NCI-H2227 treated with DMSO at 0.1 percent for 48 hours (cell line): ENCODE data around the gene CLCN4.

ENCODE experiments used
- DNase-seq: peaks from one replicate; lab custom pipeline; 2025; lab: John Stamatoyannopoulos, UW

Gene CLCN4

GRCh38 chrX:10197279-10198210, 40.8 kb downstream of the CLCN4 start:
- DNase-seq = peak; percentile 41

DNA sequence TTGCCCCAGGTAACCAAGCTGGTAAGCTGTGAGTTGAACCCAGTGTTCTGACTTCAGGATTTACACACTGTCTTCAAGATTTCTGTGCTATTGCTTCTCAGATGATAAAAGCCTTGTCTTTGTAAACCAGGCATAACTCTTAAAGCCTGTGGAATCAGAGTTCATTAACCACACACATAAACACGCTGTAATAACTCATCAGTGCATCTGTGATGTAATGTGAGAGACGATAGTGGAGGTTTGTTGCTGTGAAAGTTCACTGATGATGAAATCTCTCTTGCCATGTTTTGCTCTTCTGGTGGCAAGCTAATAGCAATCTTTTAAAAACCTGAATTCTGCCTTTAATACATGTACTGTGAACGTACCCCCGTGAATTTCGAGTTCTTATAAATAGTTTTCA, 41.5 kb downstream of the CLCN4 start:
- no peak for DNase-seq

DNA sequence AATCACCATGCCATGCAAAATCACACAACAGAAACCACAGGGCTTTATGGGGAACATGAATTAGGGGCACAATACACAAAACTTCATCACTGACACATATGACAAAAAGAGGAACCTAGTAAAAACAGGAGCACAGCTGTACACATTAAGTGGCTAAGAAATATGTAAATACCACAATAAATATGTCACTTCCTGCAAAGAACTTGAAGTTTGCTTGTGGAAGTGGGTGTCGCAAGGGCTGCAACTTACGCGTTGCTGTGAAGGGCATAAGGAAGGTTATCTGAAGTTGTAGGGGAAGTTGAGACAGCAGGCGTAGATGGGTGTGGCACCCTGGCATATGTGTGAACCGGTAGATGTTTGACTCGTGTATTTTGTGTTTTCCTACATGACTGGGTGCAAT, 42.4 kb downstream of the CLCN4 start:
- DNase-seq = no peak

GRCh38 chrX:10203617-10204016, 46.8 kb downstream of the CLCN4 start:
- DNase-seq = no peak

GRCh38 chrX:10206317-10206716, 49.5 kb downstream of the CLCN4 start:
- DNase-seq = no peak

DNA sequence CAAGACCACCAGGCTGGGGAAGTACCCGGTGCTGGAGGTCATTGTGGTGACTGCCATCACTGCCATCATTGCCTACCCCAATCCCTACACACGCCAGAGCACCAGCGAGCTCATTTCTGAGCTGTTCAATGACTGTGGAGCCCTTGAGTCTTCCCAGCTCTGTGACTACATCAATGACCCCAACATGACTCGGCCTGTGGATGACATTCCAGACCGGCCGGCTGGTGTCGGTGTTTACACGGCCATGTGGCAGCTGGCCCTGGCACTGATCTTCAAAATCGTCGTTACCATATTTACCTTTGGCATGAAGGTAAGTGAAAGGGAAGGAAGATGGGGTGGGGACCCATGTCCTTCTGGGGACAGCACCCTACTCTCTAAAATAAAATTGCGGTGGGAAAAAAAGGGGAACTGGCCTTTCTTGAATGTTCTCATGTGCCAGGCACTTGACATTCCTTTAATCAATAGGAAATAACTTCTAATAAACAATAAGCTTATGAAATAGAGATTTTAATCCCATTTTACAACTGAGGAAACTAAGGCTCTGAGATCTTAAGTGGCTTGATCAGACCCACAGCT, 51.6 kb downstream of the CLCN4 start:
- no peak for DNase-seq

- no peak for DNase-seq
These were observed 52.2 kb downstream of the CLCN4 start for GRCh38 chrX:10208953-10209352.

DNA sequence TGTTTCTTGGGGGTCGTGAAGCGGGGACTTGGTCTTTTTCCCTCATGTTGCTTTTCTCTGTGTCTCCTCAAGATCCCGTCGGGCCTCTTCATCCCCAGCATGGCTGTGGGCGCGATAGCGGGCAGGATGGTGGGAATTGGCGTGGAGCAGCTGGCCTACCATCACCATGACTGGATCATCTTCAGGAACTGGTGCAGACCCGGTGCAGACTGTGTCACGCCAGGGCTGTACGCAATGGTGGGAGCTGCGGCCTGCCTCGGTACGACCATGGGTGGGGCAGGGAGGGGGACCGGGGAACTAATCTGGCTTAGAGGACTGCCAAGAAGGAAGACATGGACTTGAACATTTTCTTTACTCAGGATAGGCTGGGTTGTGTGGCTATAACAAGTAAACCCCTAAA, 55.6 kb downstream of the CLCN4 start:
- no peak for DNase-seq

- no peak for DNase-seq
These were observed 56.9 kb downstream of the CLCN4 start for GRCh38 chrX:10213716-10214115.

GRCh38 chrX:10216208-10216607, 59.4 kb downstream of the CLCN4 start:
- DNase-seq = peak; percentile 28

DNA sequence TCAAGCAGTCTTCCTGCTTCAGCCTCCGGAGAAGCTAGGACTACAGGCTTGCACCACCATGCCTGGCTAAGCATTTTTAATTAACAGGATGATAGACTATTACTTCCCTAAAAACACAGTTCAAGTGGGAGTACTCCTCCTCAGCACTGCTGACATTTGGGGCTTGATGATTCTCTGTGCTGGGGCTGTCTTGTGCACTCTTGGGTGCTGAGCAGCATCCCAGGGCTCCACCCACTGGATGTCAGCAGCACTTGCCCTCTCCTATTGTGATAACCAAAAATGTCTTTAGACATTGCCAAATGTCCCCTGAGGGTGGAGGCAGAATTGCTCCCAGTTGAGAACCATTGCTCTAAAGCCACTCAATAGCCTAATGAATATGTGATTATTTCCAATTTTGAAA, 60.4 kb downstream of the CLCN4 start:
- DNase-seq = no peak

DNA sequence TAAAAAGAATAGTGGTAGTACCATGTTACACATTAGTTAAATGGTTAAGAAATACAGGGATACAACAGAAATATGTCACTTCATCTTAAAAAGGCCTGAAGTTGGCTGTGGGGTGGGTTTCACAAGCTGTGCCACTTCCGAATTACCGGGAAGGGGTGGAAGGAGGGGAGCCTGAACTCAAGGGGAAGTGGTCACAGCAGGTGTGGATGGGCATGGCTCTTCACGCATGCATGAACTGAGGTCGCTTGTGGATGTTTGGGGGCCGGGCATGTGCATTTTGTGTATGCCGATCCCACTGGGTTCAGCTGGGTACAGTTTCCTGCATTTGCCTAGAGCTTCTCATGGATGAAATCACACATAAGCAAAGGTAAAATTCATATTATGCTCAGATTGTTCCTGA, 64.9 kb downstream of the CLCN4 start:
- no peak for DNase-seq

- no peak for DNase-seq
These were observed 66.5 kb downstream of the CLCN4 start for GRCh38 chrX:10223276-10223675.

DNA sequence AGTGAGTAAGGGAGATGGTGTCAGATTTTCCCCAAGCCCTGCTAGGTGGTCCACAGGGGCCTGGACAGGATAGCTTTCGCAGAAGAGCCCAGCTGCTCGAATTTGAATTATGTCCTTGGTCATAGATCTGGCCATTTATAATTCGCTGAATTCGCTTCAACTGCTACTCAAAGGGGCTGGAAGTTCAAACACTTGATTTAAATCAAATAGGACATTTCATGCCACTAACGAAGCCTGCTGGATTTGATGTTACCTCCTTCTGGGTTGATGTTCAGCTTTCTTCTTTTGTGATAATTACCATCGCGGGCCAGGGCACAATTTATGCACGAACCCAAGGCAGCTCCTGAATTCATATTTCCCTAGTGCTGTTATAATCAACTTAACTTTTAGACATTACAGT, 67.0 kb downstream of the CLCN4 start:
- DNase-seq = no peak

DNA sequence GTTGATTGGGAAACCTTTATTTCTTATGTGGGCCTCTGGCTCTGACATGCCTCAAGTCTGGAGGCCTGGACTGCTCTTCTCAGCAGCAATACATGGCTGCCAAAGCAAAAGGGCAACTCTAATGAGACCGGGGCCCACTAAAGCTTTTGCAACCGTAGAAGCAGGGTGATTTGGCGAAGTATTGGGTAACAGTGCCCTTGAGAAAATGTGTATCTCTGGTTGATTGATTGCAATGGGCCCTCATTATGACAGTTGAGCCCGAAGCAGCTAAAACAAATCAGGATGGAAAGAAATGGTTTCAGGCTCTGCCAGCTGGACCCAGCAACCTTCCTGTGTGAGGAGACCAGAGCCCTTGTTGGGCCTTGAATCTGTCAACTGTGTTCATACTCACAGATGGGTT, 73.4 kb downstream of the CLCN4 start:
- DNase-seq = no peak

- DNase-seq = no peak
These were observed 74.7 kb downstream of the CLCN4 start for GRCh38 chrX:10231461-10231860.

GRCh38 chrX:10233173-10233572, 76.4 kb downstream of the CLCN4 start:
- peak; percentile 15 for DNase-seq

DNA sequence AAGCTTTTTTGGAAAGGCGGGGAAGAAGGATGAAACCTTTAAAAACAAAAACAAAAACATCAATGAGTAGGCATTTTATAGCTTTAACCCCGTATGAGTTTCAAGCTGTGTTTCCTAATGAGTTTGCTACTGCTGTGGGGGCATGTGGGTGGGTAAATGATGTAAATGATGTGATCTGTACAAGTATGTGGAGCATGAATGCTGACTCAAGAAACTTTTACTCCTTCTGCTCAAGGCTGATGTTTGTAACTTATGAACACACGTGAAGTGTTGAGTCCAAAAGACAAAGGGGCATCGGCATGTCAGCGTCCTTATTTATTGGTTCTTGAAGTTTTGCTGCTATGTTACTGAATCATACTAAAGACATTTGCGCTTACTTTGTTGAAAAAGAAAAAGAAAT, 76.9 kb downstream of the CLCN4 start:
- DNase-seq = no peak

GRCh38 chrX:10235851-10236250, 79.1 kb downstream of the CLCN4 start:
- no peak for DNase-seq

DNA sequence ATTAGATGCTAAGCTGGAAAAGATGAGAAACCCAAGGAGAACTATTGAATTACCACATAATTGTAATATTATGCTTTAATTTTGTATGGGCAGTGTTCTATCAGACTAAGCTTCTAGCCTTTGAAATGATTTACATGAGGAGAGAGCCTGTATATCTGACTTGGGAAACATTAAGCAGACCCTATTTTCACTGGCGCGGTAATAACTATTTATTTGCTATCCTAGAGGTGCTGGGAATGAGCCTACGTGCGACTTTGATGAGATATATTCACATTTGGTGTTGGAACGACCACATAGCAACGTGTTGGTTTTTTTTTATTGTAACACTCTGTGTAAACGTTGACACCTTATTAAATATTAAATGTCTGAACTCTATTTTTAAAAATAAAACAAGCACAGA, 80.5 kb downstream of the CLCN4 start:
- DNase-seq = no peak

- DNase-seq = no peak
These were observed 82.9 kb downstream of the CLCN4 start for GRCh38 chrX:10239611-10240064.

DNA sequence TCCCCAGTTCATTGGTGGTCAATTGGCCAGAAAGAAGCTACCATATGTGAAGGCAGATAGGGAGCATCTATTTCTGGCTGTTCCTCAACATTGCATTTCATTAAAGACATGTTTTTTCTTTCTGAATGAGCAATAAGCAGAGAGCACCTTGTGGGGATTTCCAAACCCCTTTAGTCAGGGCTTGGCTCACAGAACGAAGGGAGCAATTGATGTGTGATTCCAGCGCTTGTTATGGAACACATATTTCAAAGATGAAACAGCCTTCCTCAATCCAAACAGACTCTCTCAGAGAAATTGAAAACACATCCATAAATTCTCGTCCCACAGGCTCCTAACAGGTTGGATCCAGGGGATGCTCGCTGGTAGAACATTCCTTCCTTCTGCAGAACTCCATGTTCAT, 84.1 kb downstream of the CLCN4 start:
- DNase-seq = no peak

DNA sequence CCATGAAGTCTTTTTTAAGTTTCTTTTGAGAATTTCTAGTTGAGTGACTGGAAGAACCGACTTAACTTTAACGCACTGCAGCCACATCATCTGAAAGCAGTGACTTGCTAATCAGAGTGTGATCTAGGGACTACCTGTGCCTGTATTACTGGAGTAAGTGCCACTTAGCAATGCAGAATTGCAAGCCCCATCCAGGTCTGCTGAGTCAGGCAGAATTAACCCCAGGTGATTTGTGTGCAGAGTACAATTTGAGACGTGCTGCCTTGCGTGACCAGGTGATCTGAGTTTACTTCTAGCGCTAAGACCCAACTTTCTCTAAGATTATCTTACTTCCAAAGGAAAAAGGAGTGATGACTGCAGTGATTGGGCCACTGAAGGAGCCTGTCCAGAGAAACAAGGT, 85.3 kb downstream of the CLCN4 start:
- no peak for DNase-seq

- no peak for DNase-seq
These were observed 86.3 kb downstream of the CLCN4 start for GRCh38 chrX:10243106-10243505.
